A549 (cell line): ENCODE data around the gene HERC4. TPM values are rescaled to one million over a fixed set of nuclear protein-coding genes. Genes with fewer than 3 reads are reported as not detected.

Source experiments
- ATAC-seq, 2 experiments: fragments of 200-7000 bp in 1 of 2; fragments of >200 bp in 1 of 2; cut with Nextera tagmentation in 1 of 2; cut with Tn5 transposase in 1 of 2; 3 replicates each; pipeline versions ENCODE4 v1.8.0 to v1.9.1; 2018 to 2020; ENCODE audit warnings: mild to moderate bottlenecking in 1 of 2, moderate library complexity in 1 of 2
- CTCF ChIA-PET: fragments of 300-600 bp; sonication (Branson Sonifier 250); formaldehyde crosslinking; extraction: SDS; loops from one replicate; lab custom pipeline; 2021; ENCODE audit warnings: antibody characterized with exemption, inconsistent platforms; lab: Yijun Ruan, JAX
- POLR2A ChIA-PET: fragments of 350-600 bp; formaldehyde crosslinking; extraction: SDS; loops from one replicate; lab custom pipeline; 2021; ENCODE audit warnings: antibody characterized with exemption, inconsistent platforms; lab: Yijun Ruan, JAX
- DNase-seq, 2 experiments: peaks; one replicate each; pipeline versions ENCODE4 v3.0.0 to v3.0.0-alpha.2; 2011 to 2016; ENCODE audit warnings: low read depth in 1 of 2, low spot score in 1 of 2
- FAIRE-seq: peaks from 2 replicates; lab custom pipeline; 2011; peaks lifted over from hg19 to GRCh38; lab: Jason Lieb, UNC
- H3K27ac ChIP-seq, 2 experiments: fragments of >200 bp; sonication (Bioruptor Twin); formaldehyde crosslinking; 3 replicates each; pipeline ENCODE4 v1.5.1; 2016 to 2017
- H3K4me1 ChIP-seq: fragments of >200 bp; sonication (Bioruptor Twin); formaldehyde crosslinking; 3 replicates; pipeline ENCODE4 v1.6.1; 2016
- H3K4me2 ChIP-seq: fragments of >200 bp; sonication (Bioruptor Twin); formaldehyde crosslinking; 3 replicates; pipeline ENCODE4 v1.6.1; 2016
- H3K4me3 ChIP-seq: fragments of >200 bp; sonication (Bioruptor Twin); formaldehyde crosslinking; 3 replicates; pipeline ENCODE4 v1.5.1; 2016
- H3K9me3 ChIP-seq: fragments of >200 bp; sonication (Bioruptor Twin); formaldehyde crosslinking; 3 replicates; pipeline ENCODE4 v1.6.1; 2016
- CEBPB ChIP-seq, 2 experiments: fragments of >200 bp in 1 of 2; sonication (Bioruptor Twin) in 1 of 2; formaldehyde crosslinking in 1 of 2; IDR thresholded peaks; 2 replicates each; pipeline ENCODE4 v1.6.1; 2012 to 2016
- EP300 ChIP-seq, 2 experiments: fragments of >200 bp; sonication (Bioruptor Twin); formaldehyde crosslinking; IDR thresholded peaks; 2 replicates in 1 of 2; 3 replicates in 1 of 2; pipeline ENCODE4 v1.6.1; 2016 to 2017
- FOSB ChIP-seq: fragments of 250-450 bp; sonication (Bioruptor Pico); IDR thresholded peaks from 2 replicates; pipeline ENCODE4 v1.5.0; 2020; ENCODE audit warnings: mild to moderate bottlenecking, moderate library complexity
- FOSL2 ChIP-seq, 2 experiments: fragments of 450-650 bp in 1 of 2; fragments of >200 bp in 1 of 2; sonication (Bioruptor Twin) in 1 of 2; formaldehyde crosslinking; IDR thresholded peaks; 2 replicates each; pipeline versions ENCODE4 v1.5.0 to v1.6.1; 2016 to 2020; ENCODE audit warnings: mild to moderate bottlenecking in 1 of 2, moderate library complexity in 1 of 2
- HEYL ChIP-seq: fragments of 250-450 bp; sonication (Bioruptor Pico); IDR thresholded peaks from 2 replicates; pipeline ENCODE4 v1.8.0; 2021; ENCODE audit warnings: mild to moderate bottlenecking, moderate library complexity
- HOXA7 ChIP-seq: fragments of 250-450 bp; sonication (Bioruptor Pico); IDR thresholded peaks from 2 replicates; pipeline ENCODE4 v1.5.0; 2020; ENCODE audit warnings: mild to moderate bottlenecking, moderate library complexity
- KDM1A ChIP-seq: fragments of 200-600 bp; sonication (generic); IDR thresholded peaks from 2 replicates; pipeline ENCODE4 v1.6.1; 2016; ENCODE audit warnings: low read depth, mild to moderate bottlenecking
- KDM5A ChIP-seq: fragments of 200-600 bp; sonication (generic); IDR thresholded peaks from 2 replicates; pipeline ENCODE4 v1.6.1; 2016; ENCODE audit warnings: antibody characterized with exemption, mild to moderate bottlenecking
- MAFK ChIP-seq: fragments of 450-650 bp; IDR thresholded peaks from 2 replicates; pipeline ENCODE4 v1.6.1; 2014; ENCODE audit not compliant: partially characterized antibody
- POLR2AphosphoS2 ChIP-seq: conservative IDR thresholded peaks from 2 replicates; pipeline ENCODE4 v1.6.1; 2012; ENCODE audit warnings: low read length, improper control_type of control experiment, inconsistent platforms
- RNF2 ChIP-seq: fragments of 200-600 bp; sonication (generic); IDR thresholded peaks from 2 replicates; pipeline ENCODE4 v1.6.1; 2016; ENCODE audit warnings: low read depth, mild to moderate bottlenecking, antibody characterized with exemption, moderate library complexity, borderline replicate concordance
- SREBF2 ChIP-seq: fragments of 450-650 bp; IDR thresholded peaks from 2 replicates; pipeline ENCODE4 v1.6.1; 2014; ENCODE audit warnings: mild to moderate bottlenecking, moderate library complexity
- ZFP36 ChIP-seq: fragments of 450-650 bp; IDR thresholded peaks from 2 replicates; pipeline ENCODE4 v1.6.1; 2014; ENCODE audit warnings: borderline replicate concordance; ENCODE audit not compliant: partially characterized antibody
- WGBS: methylation state at CpG from one replicate; pipeline ENCODE4 v1.1.6; 2017; ENCODE audit errors: missing lambda C conversion rate; 5-methylcytosine and 5-hydroxymethylcytosine counted together
- polyA plus RNA-seq, 4 experiments: library from polyadenylated mRNA; depleted of rRNA in 3 of 4; stranded (reverse); fragments of >200 nt; fragmentation: RNase III in 1 of 4; extraction: RNeasy Plus Mini Kit Qiagen cat#74134 plus additional on column Dnase treatment in 1 of 4; gene quantifications; 2 replicates in 3 of 4; 3 replicates in 1 of 4; pipeline ENCODE4 v1.2.3, GENCODE V29; 2011 to 2017
- TF ChIP-seq, protein P1 (sequence below): IDR thresholded peaks from 2 replicates; pipeline ENCODE4 v1.6.1; 2012
- TF ChIP-seq, protein P2 (sequence below): IDR thresholded peaks from 2 replicates; pipeline ENCODE4 v1.6.1; 2012; ENCODE audit warnings: low read depth, borderline replicate concordance
- TF ChIP-seq, protein P3 (sequence below): fragments of 150-350 bp; IDR thresholded peaks from 2 replicates; pipeline ENCODE4 v1.6.1; 2014; ENCODE audit warnings: low read depth, mild to moderate bottlenecking, low read length

HERC4 gene
- polyA plus RNA-seq, 2 of the 4 experiments (the other 2 are of a cell fraction), result 43.2 to 51.3 TPM

DNA sequence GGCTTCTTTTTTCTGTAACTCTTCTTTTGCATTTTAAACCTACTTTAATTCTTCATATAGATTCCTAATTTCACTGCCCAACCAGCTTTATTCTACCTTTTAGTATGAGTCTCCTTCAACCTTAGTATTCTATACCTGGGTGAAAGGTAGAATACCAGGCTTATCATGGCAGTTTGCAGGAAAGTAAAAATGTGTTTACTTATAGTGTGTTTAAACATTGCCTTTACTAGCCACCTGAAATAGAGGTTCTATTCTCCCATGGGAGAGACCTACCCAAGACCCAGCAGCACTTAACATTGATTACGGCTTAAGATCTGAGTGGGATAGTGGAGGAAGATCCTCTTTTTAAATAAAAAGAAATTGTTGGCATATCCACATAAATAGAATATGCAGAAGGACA lies 32.6 kb upstream of the HERC4 start:
- no peak overlapping the region for H3K4me3 ChIP-seq
- FAIRE-seq (no peak), DNase-seq (no peak), ATAC-seq (no peak)
- H3K4me1 ChIP-seq, result peaks cover 57% of the 10 kb centered on the region
- CTCF ChIA-PET, result interaction anchor here (0.6 to 2.5 kb wide), 4 partner anchors 18 to 195 kb away, joined by 4 to 10 read pairs (median 4); no protein-coding TSS in a partner anchor
- no peaks in the 10 kb centered on the region for H3K9me3 ChIP-seq
- TF ChIP-seq FOSB (CRISPR knock-in tag), result no peak
- TF ChIP-seq EP300 (IDR thresholded peaks at IDR 0.05), result no peak
- TF ChIP-seq ZFP36, result no peak
- TF ChIP-seq, protein P1, sequence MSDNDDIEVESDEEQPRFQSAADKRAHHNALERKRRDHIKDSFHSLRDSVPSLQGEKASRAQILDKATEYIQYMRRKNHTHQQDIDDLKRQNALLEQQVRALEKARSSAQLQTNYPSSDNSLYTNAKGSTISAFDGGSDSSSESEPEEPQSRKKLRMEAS, result no peak
- no peak for TF ChIP-seq HEYL (CRISPR knock-in tag)
- no peak for TF ChIP-seq RNF2
- TF ChIP-seq, protein P2, sequence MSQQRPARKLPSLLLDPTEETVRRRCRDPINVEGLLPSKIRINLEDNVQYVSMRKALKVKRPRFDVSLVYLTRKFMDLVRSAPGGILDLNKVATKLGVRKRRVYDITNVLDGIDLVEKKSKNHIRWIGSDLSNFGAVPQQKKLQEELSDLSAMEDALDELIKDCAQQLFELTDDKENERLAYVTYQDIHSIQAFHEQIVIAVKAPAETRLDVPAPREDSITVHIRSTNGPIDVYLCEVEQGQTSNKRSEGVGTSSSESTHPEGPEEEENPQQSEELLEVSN, result no peak
- TF ChIP-seq, protein P3, sequence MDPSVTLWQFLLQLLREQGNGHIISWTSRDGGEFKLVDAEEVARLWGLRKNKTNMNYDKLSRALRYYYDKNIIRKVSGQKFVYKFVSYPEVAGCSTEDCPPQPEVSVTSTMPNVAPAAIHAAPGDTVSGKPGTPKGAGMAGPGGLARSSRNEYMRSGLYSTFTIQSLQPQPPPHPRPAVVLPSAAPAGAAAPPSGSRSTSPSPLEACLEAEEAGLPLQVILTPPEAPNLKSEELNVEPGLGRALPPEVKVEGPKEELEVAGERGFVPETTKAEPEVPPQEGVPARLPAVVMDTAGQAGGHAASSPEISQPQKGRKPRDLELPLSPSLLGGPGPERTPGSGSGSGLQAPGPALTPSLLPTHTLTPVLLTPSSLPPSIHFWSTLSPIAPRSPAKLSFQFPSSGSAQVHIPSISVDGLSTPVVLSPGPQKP, result no peak
- no peak overlapping the region; the same call in 2 of the 3 replicates for H3K4me2 ChIP-seq
- peak overlapping the region in 1 of 2 experiments; percentile 19; a peak in 2 of 6 replicates for H3K27ac ChIP-seq
- 95% methylated on average over 1 of the region's 1 CpG for WGBS
- POLR2A ChIA-PET, result interaction anchor here (1.2 kb wide), 1 partner anchor 221 kb away, joined by 3 read pairs; no protein-coding TSS in a partner anchor

DNA sequence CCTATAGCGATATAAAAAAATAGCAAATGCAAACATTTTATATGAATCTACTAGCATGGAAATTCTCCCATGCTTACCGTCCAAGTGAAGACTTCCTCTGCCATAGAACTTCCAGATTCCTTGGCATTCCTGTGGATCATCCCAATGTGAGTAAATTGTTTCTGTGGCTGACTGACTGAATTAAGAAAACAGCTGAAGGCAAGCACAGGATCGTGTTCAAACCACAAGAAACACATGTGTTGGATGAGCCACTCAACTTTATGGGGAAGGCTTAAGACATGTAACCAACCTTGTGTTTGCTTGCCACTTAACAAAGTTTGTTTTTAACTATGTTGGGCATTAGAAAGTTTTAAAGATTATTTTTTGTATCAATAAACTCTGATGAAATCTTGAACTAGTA lies 31.6 kb upstream of the HERC4 start:
- ATAC-seq (peak in 1 of 2 experiments; percentile 41; a peak in 3 of 6 replicates), FAIRE-seq (peak; percentile 46), DNase-seq (no peak)
- WGBS, result 49% methylated on average over 3 of the region's 3 CpGs
- no peak overlapping the region for H3K4me3 ChIP-seq
- TF ChIP-seq POLR2AphosphoS2, result no peak
- TF ChIP-seq KDM5A, result no peak
- TF ChIP-seq, protein P1, result peak; percentile 49
- TF ChIP-seq KDM1A, result no peak
- TF ChIP-seq HOXA7 (CRISPR knock-in tag), result no peak
- TF ChIP-seq, protein P3, result no peak
- TF ChIP-seq SREBF2, result no peak
- TF ChIP-seq, protein P2, result no peak
- 0 out of 4 replicates have a peak, but pooled peaks of 1 of the 2 experiments have one; percentile 4 for TF ChIP-seq CEBPB (IDR thresholded peaks at IDR 0.05)
- POLR2A ChIA-PET, result interaction anchor here (1.2 kb wide), 1 partner anchor 222 kb away, joined by 3 read pairs; no protein-coding TSS in a partner anchor
- CTCF ChIA-PET, result interaction anchor here (0.6 to 2.5 kb wide), 4 partner anchors 24 to 251 kb away, joined by 3 to 10 read pairs (median 3); no protein-coding TSS in a partner anchor
- H3K4me1 ChIP-seq, result peaks cover 61% of the 10 kb centered on the region
- peak overlapping the region; percentile 73 for H3K4me2 ChIP-seq
- no peaks in the 10 kb centered on the region for H3K9me3 ChIP-seq
- H3K27ac ChIP-seq, result peak overlapping the region; percentile 62 to 73

DNA sequence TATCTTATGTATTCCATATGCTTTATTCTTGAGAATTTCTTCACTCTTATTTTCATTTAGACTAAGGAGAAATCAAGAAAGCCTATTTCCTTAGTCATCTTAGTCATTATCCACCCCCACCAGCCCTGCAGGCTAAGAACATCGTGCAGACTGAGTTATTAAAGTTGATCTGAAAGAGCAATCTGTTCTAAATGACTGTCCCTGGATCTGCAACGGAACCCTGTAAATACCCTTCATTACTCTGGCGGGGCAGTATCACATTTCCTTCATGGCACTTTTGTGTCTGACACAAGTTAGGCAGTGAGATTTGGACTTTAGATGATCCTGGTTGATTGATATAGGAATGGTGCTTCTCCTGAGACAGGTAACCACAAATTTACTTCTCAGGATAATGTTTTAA lies 30.7 kb upstream of the HERC4 start:
- WGBS, result 7% methylated on average over 3 of the region's 3 CpGs

More for the DNA sequence above, 30.7 kb upstream of the HERC4 start:
- ATAC-seq (peak in 1 of 2 experiments; percentile 60; a peak in 3 of 6 replicates), DNase-seq (no peak), FAIRE-seq (no peak)
- H3K4me3 ChIP-seq, result no peak overlapping the region
- TF ChIP-seq FOSB (CRISPR knock-in tag) (0 out of 2 replicates have a peak, but pooled peaks have one; percentile 23), FOSL2 (IDR thresholded peaks at IDR 0.05) (no peak), FOSL2 (CRISPR knock-in tag; IDR thresholded peaks at IDR 0.05) (peak; percentile 17; the same call in 1 of the 2 replicates), MAFK (no peak)
- TF ChIP-seq, protein P1, result 0 out of 2 replicates have a peak, but pooled peaks have one; percentile 13
- TF ChIP-seq, protein P3, result no peak
- TF ChIP-seq, all 56 proteins: peak for 3
- H3K4me2 ChIP-seq, result peak overlapping the region; percentile 73
- ChIA-PET CTCF (interaction anchor here (1.2 to 2.5 kb wide), 2 partner anchors 23 to 50 kb away, joined by 3 to 10 read pairs; no protein-coding TSS in a partner anchor), POLR2A (no interaction called here)
- H3K9me3 ChIP-seq, result no peaks in the 10 kb centered on the region
- H3K27ac ChIP-seq, result peak overlapping the region; percentile 62 to 88
- peaks cover 69% of the 10 kb centered on the region for H3K4me1 ChIP-seq
